Dedifferentiated amniotic fluid mesenchymal stem cell (primary cell): ENCODE results near the gene ZNF236.

Experiments
- DNase-seq: peaks from one replicate; pipeline ENCODE4 v3.0.0-alpha.2; 2016; ENCODE audit errors: extremely low spot score

Gene ZNF236

GRCh38 chr18:76908277-76908676 lies 85.9 kb downstream of the ZNF236 start:
- DNase-seq, result no peak

- DNase-seq, result no peak
Observed at GRCh38 chr18:76909439-76909838, 87.1 kb downstream of the ZNF236 start.

GRCh38 chr18:76911440-76911839 lies 89.1 kb downstream of the ZNF236 start:
- DNase-seq, result no peak

GRCh38 chr18:76913583-76913982 lies 91.2 kb downstream of the ZNF236 start:
- DNase-seq, result no peak

GRCh38 chr18:76914314-76914713 lies 92.0 kb downstream of the ZNF236 start:
- DNase-seq, result no peak

GRCh38 chr18:76914796-76915195 lies 92.4 kb downstream of the ZNF236 start:
- DNase-seq, result no peak

- DNase-seq, result no peak
Observed at GRCh38 chr18:76915456-76915855, 93.1 kb downstream of the ZNF236 start.

- no peak for DNase-seq
Observed at GRCh38 chr18:76920974-76921373, 98.6 kb downstream of the ZNF236 start.

- no peak for DNase-seq
Observed at GRCh38 chr18:76922107-76922506, 99.8 kb downstream of the ZNF236 start.

- no peak for DNase-seq
Observed at GRCh38 chr18:76923485-76924085, 101.2 kb downstream of the ZNF236 start.

- DNase-seq, result no peak
Observed at GRCh38 chr18:76925501-76925900, 103.1 kb downstream of the ZNF236 start.

GRCh38 chr18:76927223-76927725 lies 104.9 kb downstream of the ZNF236 start:
- DNase-seq, result no peak

GRCh38 chr18:76928179-76928868 lies 106.0 kb downstream of the ZNF236 start:
- DNase-seq, result no peak

- no peak for DNase-seq
Observed at GRCh38 chr18:76931171-76931570, 108.8 kb downstream of the ZNF236 start.

GRCh38 chr18:76932026-76932819 lies 109.9 kb downstream of the ZNF236 start:
- no peak for DNase-seq

GRCh38 chr18:76935722-76936337 lies 113.5 kb downstream of the ZNF236 start:
- no peak for DNase-seq

GRCh38 chr18:76936877-76937276 lies 114.5 kb downstream of the ZNF236 start:
- no peak for DNase-seq

GRCh38 chr18:76937597-76937996 lies 115.2 kb downstream of the ZNF236 start:
- DNase-seq, result no peak

- no peak for DNase-seq
Observed at GRCh38 chr18:76938619-76939018, 116.3 kb downstream of the ZNF236 start.

GRCh38 chr18:76941284-76941683 lies 118.9 kb downstream of the ZNF236 start:
- no peak for DNase-seq

GRCh38 chr18:76943542-76944339 lies 121.4 kb downstream of the ZNF236 start:
- no peak for DNase-seq
